Neural cell (in vitro differentiated cells): Measurements from ENCODE around the gene DDC. TPM values are rescaled to one million over a fixed set of nuclear protein-coding genes. Genes with fewer than 3 reads are reported as not detected.

Experiments
- H2AFZ ChIP-seq: fragments of 200-600, 300-800 bp; sonication (generic), shearing (Covaris generic); 2 replicates; pipeline ENCODE4 v1.6.0; 2014; ENCODE audit warnings: low read depth, mild to moderate bottlenecking, antibody characterized with exemption, low read length, moderate library complexity
- H3F3A ChIP-seq: fragments of 200-600 bp; shearing (Covaris generic); 2 replicates; pipeline ENCODE4 v1.6.1; 2016; ENCODE audit warnings: mild to moderate bottlenecking, moderate library complexity, mixed read lengths, antibody characterized with exemption, low read length; ENCODE audit not compliant: insufficient read depth, poor library complexity, severe bottlenecking
- H3K27ac ChIP-seq: fragments of 200-600, 300-800 bp; sonication (generic), shearing (Covaris generic); 2 replicates; pipeline ENCODE4 v1.5.1; 2014; ENCODE audit warnings: mild to moderate bottlenecking, low read length, moderate library complexity
- H3K27me3 ChIP-seq: fragments of 300-800, 200-600 bp; sonication (generic), shearing (Covaris generic); 2 replicates; pipeline ENCODE4 v1.6.0; 2014; ENCODE audit warnings: mild to moderate bottlenecking, low read depth, low read length, moderate library complexity; ENCODE audit not compliant: insufficient read depth
- H3K36me3 ChIP-seq: fragments of 300-800, 200-600 bp; sonication (generic), shearing (Covaris generic); 2 replicates; pipeline ENCODE4 v1.5.1; 2014; ENCODE audit warnings: mild to moderate bottlenecking, antibody characterized with exemption, low read length, moderate library complexity; ENCODE audit not compliant: insufficient read depth
- H3K4me2 ChIP-seq: fragments of 300-800, 200-600 bp; sonication (generic), shearing (Covaris generic); 2 replicates; pipeline ENCODE4 v1.6.0; 2014; ENCODE audit warnings: mild to moderate bottlenecking, low read length
- H3K4me3 ChIP-seq: fragments of 300-800, 200-600 bp; sonication (generic), shearing (Covaris generic); 2 replicates; pipeline ENCODE4 v1.5.1; 2014; ENCODE audit warnings: mild to moderate bottlenecking, low read length, moderate library complexity
- H3K79me2 ChIP-seq: fragments of 200-600 bp; shearing (Covaris generic); replicated peaks from 2 replicates; pipeline ENCODE4 v1.6.0; 2014; ENCODE audit warnings: mild to moderate bottlenecking, low read length, moderate library complexity; ENCODE audit not compliant: insufficient read depth
- H3K9ac ChIP-seq: fragments of 300-800, 200-600 bp; sonication (generic), shearing (Covaris generic); 2 replicates; pipeline ENCODE4 v1.6.1; 2016; ENCODE audit warnings: mild to moderate bottlenecking, low read length, mixed read lengths
- H3K9me2 ChIP-seq: fragments of 200-600 bp; shearing (Covaris generic); 2 replicates; pipeline ENCODE4 v1.6.1; 2016; ENCODE audit warnings: mild to moderate bottlenecking, low read length, mixed read lengths; ENCODE audit not compliant: insufficient read depth
- H3K9me3 ChIP-seq: fragments of 200-600, 300-800 bp; sonication (generic), shearing (Covaris generic); 2 replicates; pipeline ENCODE4 v1.6.1; 2016; ENCODE audit warnings: mild to moderate bottlenecking, mixed run types, low read length, moderate library complexity, mixed read lengths
- H4K20me1 ChIP-seq: fragments of 200-600 bp; shearing (Covaris generic); 2 replicates; pipeline ENCODE4 v1.6.1; 2016; ENCODE audit warnings: mild to moderate bottlenecking, mixed run types; ENCODE audit not compliant: insufficient read depth
- EP300 ChIP-seq: fragments of 450-650 bp; conservative IDR thresholded peaks from 2 replicates; pipeline ENCODE4 v1.6.1; 2014; ENCODE audit warnings: antibody characterized with exemption, mild to moderate bottlenecking, moderate library complexity; ENCODE audit not compliant: poor library complexity, severe bottlenecking
- EZH2 ChIP-seq: fragments of 200-600, 300-800 bp; shearing (Covaris generic), sonication (generic); IDR thresholded peaks from 2 replicates; pipeline ENCODE4 v1.6.1; 2014; ENCODE audit warnings: antibody characterized with exemption, low read length, borderline replicate concordance, mild to moderate bottlenecking; ENCODE audit not compliant: insufficient read depth, poor library complexity, severe bottlenecking
- MXI1 ChIP-seq: fragments of 450-650 bp; conservative IDR thresholded peaks from 2 replicates; pipeline ENCODE4 v1.6.1; 2014; ENCODE audit warnings: antibody characterized with exemption, mild to moderate bottlenecking; ENCODE audit not compliant: poor library complexity, severe bottlenecking
- POLR2AphosphoS5 ChIP-seq: IDR thresholded peaks from 2 replicates; pipeline ENCODE4 v1.6.1; 2012
- RAD21 ChIP-seq: fragments of 450-650 bp; conservative IDR thresholded peaks from 2 replicates; pipeline ENCODE4 v1.6.1; 2014; ENCODE audit warnings: antibody characterized with exemption, mild to moderate bottlenecking, moderate library complexity
- SMC3 ChIP-seq: fragments of 450-650 bp; conservative IDR thresholded peaks from 2 replicates; pipeline ENCODE4 v1.6.1; 2014; ENCODE audit warnings: antibody characterized with exemption, mild to moderate bottlenecking, moderate library complexity; ENCODE audit not compliant: poor library complexity
- TAF1 ChIP-seq: IDR thresholded peaks from 2 replicates; pipeline ENCODE4 v1.6.1; 2012; ENCODE audit warnings: low read depth
- polyA plus RNA-seq: library from polyadenylated mRNA; depleted of rRNA; stranded (reverse); fragments of >200 nt; gene quantifications from 2 replicates; pipeline ENCODE4 v1.2.3, GENCODE V29; 2014
- TF ChIP-seq, protein P1 (sequence below): fragments of 450-650 bp; IDR thresholded peaks from 2 replicates; pipeline ENCODE4 v1.5.1; 2014; ENCODE audit warnings: antibody characterized with exemption, mild to moderate bottlenecking, moderate library complexity; ENCODE audit not compliant: poor library complexity, severe bottlenecking
- TF ChIP-seq, protein P2 (sequence below): IDR thresholded peaks from 2 replicates; pipeline ENCODE4 v1.6.1; 2012; ENCODE audit warnings: borderline replicate concordance

The DDC gene
- polyA plus RNA-seq, 1 donor from 2014 or later = 42.9 TPM

GRCh38 chr7:50562136-50562535 lies 3.1 kb downstream of the DDC start:
- H3K27me3 ChIP-seq = no peaks in the 10 kb centered on the region
- H3K9me2 ChIP-seq = no peaks in the 10 kb centered on the region
- no peaks in the 10 kb centered on the region for H4K20me1 ChIP-seq
- no peak overlapping the region for H3K9ac ChIP-seq
- H3K36me3 ChIP-seq = no peaks in the 10 kb centered on the region
- TF ChIP-seq EP300 (no peak), POLR2AphosphoS5 (no peak), TAF1 (no peak), EZH2 (no peak), SMC3 (no peak), MXI1 (no peak), RAD21 (no peak)
- TF ChIP-seq, protein P1, sequence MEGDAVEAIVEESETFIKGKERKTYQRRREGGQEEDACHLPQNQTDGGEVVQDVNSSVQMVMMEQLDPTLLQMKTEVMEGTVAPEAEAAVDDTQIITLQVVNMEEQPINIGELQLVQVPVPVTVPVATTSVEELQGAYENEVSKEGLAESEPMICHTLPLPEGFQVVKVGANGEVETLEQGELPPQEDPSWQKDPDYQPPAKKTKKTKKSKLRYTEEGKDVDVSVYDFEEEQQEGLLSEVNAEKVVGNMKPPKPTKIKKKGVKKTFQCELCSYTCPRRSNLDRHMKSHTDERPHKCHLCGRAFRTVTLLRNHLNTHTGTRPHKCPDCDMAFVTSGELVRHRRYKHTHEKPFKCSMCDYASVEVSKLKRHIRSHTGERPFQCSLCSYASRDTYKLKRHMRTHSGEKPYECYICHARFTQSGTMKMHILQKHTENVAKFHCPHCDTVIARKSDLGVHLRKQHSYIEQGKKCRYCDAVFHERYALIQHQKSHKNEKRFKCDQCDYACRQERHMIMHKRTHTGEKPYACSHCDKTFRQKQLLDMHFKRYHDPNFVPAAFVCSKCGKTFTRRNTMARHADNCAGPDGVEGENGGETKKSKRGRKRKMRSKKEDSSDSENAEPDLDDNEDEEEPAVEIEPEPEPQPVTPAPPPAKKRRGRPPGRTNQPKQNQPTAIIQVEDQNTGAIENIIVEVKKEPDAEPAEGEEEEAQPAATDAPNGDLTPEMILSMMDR = no peak
- TF ChIP-seq, protein P2, sequence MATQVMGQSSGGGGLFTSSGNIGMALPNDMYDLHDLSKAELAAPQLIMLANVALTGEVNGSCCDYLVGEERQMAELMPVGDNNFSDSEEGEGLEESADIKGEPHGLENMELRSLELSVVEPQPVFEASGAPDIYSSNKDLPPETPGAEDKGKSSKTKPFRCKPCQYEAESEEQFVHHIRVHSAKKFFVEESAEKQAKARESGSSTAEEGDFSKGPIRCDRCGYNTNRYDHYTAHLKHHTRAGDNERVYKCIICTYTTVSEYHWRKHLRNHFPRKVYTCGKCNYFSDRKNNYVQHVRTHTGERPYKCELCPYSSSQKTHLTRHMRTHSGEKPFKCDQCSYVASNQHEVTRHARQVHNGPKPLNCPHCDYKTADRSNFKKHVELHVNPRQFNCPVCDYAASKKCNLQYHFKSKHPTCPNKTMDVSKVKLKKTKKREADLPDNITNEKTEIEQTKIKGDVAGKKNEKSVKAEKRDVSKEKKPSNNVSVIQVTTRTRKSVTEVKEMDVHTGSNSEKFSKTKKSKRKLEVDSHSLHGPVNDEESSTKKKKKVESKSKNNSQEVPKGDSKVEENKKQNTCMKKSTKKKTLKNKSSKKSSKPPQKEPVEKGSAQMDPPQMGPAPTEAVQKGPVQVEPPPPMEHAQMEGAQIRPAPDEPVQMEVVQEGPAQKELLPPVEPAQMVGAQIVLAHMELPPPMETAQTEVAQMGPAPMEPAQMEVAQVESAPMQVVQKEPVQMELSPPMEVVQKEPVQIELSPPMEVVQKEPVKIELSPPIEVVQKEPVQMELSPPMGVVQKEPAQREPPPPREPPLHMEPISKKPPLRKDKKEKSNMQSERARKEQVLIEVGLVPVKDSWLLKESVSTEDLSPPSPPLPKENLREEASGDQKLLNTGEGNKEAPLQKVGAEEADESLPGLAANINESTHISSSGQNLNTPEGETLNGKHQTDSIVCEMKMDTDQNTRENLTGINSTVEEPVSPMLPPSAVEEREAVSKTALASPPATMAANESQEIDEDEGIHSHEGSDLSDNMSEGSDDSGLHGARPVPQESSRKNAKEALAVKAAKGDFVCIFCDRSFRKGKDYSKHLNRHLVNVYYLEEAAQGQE = no peak
- no peak overlapping the region for H3K27ac ChIP-seq
- peaks cover 4% of the 10 kb centered on the region for H3F3A ChIP-seq
- H2AFZ ChIP-seq = no peak overlapping the region
- H3K9me3 ChIP-seq = no peaks in the 10 kb centered on the region
- no peak overlapping the region for H3K4me3 ChIP-seq
- no peak overlapping the region for H3K4me2 ChIP-seq
- H3K79me2 ChIP-seq = no peaks in the 10 kb centered on the region

DNA sequence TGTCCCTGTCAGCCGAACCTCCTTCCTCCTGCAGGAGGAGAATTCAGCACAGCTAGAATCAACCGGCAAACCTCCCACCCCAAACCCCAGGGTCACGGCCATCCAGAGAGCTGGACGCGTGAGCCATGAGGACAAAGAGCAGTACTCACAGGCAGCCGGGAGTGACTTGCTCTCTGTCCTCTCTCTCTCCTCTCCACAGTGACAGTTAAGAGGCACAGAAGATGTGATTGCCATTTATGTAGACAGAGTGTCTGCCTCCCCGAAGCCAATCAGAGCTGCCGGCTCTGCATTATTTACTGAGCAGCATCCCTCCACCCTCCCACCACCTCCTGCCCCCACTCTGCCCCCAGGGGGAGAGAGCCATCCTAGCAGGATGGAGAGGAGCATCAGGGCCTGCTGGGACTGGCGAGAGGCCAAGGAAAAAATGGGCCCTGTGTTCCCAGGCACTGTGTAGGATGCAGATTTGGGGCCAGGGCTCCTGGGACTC lies 4.3 kb downstream of the DDC start:
- Histone ChIP-seq H2AFZ (peak overlapping the region; percentile 48), H3K36me3 (no peaks in the 10 kb centered on the region), H3K9ac (peak overlapping the region; percentile 58), H4K20me1 (no peaks in the 10 kb centered on the region), H3K4me2 (no peak overlapping the region), H3K9me3 (no peaks in the 10 kb centered on the region), H3K27ac (peak overlapping the region; percentile 81), H3F3A (peaks cover 4% of the 10 kb centered on the region), H3K9me2 (no peaks in the 10 kb centered on the region), H3K4me3 (peak overlapping the region; percentile 54), H3K79me2 (no peaks in the 10 kb centered on the region), H3K27me3 (no peaks in the 10 kb centered on the region)
- TF ChIP-seq POLR2AphosphoS5 (peak; percentile 76), TAF1 (no peak), EZH2 (no peak), SMC3 (peak; percentile 25), RAD21 (peak; percentile 33), EP300 (peak; percentile 63), MXI1 (no peak)
- TF ChIP-seq, protein P1 = peak; percentile 23
- TF ChIP-seq, protein P2 = peak; percentile 25
